GM21367 (cell line): ENCODE data around the gene MYOF.

Experiments used
- ATAC-seq: cut with Tn5 transposase; IDR thresholded peaks from one replicate; pipeline ENCODE4 v1.9.1; 2021; ENCODE audit not compliant: unreplicated experiment

The MYOF gene

GRCh38 chr10:93482145-93482834 is at the start of gene MYOF:
MYOF (minus strand) TSS chr10:93482334; CDS start chr10:93482194, 140 bp downstream.
- no peak for ATAC-seq

GRCh38 chr10:93518531-93518930 is 36.4 kb upstream of the MYOF start:
- no peak for ATAC-seq

- no peak for ATAC-seq
These were observed 33.9 kb upstream of the MYOF start for GRCh38 chr10:93516006-93516380.

GRCh38 chr10:93515071-93516005 is 33.2 kb upstream of the MYOF start:
- no peak for ATAC-seq

- no peak for ATAC-seq
These were observed 32.4 kb upstream of the MYOF start for GRCh38 chr10:93514521-93514920.

- no peak for ATAC-seq
These were observed 31.0 kb upstream of the MYOF start for GRCh38 chr10:93513091-93513490.

- ATAC-seq = no peak
These were observed 30.4 kb upstream of the MYOF start for GRCh38 chr10:93512565-93512964.

- no peak for ATAC-seq
These were observed 27.7 kb upstream of the MYOF start for GRCh38 chr10:93509816-93510215.

- no peak for ATAC-seq
These were observed 22.9 kb upstream of the MYOF start for GRCh38 chr10:93505075-93505474.

- peak; percentile 80 for ATAC-seq
These were observed 20.9 kb upstream of the MYOF start for GRCh38 chr10:93503075-93503474.

GRCh38 chr10:93501650-93502049 is 19.5 kb upstream of the MYOF start:
- ATAC-seq = no peak

GRCh38 chr10:93498166-93498565 is 16.0 kb upstream of the MYOF start:
- ATAC-seq = no peak

- ATAC-seq = peak; percentile 98
These were observed 14.3 kb upstream of the MYOF start, which contains the start of gene CEP55 for GRCh38 chr10:93496322-93497041. CEP55 (plus strand) TSS chr10:93496612; CDS start chr10:93500052, 3,440 bp downstream.

- peak; percentile 18 for ATAC-seq
These were observed 13.7 kb upstream of the MYOF start for GRCh38 chr10:93495654-93496321.

GRCh38 chr10:93494494-93494893 is 12.4 kb upstream of the MYOF start:
- no peak for ATAC-seq

GRCh38 chr10:93493162-93493561 is 11.0 kb upstream of the MYOF start:
- ATAC-seq = no peak

GRCh38 chr10:93491602-93492121 is 9.5 kb upstream of the MYOF start:
- no peak for ATAC-seq

GRCh38 chr10:93488956-93489528 is 6.9 kb upstream of the MYOF start:
- no peak for ATAC-seq

GRCh38 chr10:93485690-93486089 is 3.6 kb upstream of the MYOF start:
- no peak for ATAC-seq

- ATAC-seq = no peak
These were observed 443 bp downstream of the MYOF start for GRCh38 chr10:93481637-93482144.
